Fibroblast of the aortic adventitia (primary cell): Measurements from ENCODE around the gene DVL3. TPM values are rescaled to one million over a fixed set of nuclear protein-coding genes. Genes with fewer than 3 reads are reported as not detected.

ENCODE experiments used
- DNase-seq: peaks from one replicate; pipeline ENCODE4 v3.0.0-alpha.2; 2010; ENCODE audit warnings: low read depth
- H3K4me3 ChIP-seq: 2 replicates; pipeline ENCODE4 v1.5.1; 2011; ENCODE audit warnings: low read depth, mild to moderate bottlenecking, control low read depth, low read length, moderate library complexity
- total RNA-seq: library from RNA; depleted of rRNA; stranded (reverse); fragments of >200 nt; gene quantifications from 2 replicates; pipeline ENCODE4 v1.2.3, GENCODE V29; 2012; ENCODE audit warnings: low replicate concordance
- TF ChIP-seq, protein P1 (sequence below): IDR thresholded peaks from 2 replicates; pipeline ENCODE4 v1.5.1; 2011; ENCODE audit warnings: mild to moderate bottlenecking, low read length, control low read depth, inconsistent platforms; ENCODE audit not compliant: insufficient read depth

DVL3 gene
- total RNA-seq, 1 donor: 28.2 TPM

GRCh38 chr3:184132945-184133344 is 22.2 kb upstream of the DVL3 start:
- DNase-seq: no peak
- TF ChIP-seq, protein P1, sequence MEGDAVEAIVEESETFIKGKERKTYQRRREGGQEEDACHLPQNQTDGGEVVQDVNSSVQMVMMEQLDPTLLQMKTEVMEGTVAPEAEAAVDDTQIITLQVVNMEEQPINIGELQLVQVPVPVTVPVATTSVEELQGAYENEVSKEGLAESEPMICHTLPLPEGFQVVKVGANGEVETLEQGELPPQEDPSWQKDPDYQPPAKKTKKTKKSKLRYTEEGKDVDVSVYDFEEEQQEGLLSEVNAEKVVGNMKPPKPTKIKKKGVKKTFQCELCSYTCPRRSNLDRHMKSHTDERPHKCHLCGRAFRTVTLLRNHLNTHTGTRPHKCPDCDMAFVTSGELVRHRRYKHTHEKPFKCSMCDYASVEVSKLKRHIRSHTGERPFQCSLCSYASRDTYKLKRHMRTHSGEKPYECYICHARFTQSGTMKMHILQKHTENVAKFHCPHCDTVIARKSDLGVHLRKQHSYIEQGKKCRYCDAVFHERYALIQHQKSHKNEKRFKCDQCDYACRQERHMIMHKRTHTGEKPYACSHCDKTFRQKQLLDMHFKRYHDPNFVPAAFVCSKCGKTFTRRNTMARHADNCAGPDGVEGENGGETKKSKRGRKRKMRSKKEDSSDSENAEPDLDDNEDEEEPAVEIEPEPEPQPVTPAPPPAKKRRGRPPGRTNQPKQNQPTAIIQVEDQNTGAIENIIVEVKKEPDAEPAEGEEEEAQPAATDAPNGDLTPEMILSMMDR: no peak
- no peak overlapping the region for H3K4me3 ChIP-seq

GRCh38 chr3:184133840-184134745 is 21.1 kb upstream of the DVL3 start:
- peak overlapping the region; percentile 97 for H3K4me3 ChIP-seq
- peak; percentile 78 for DNase-seq
- TF ChIP-seq, protein P1: no peak

- H3K4me3 ChIP-seq: peak overlapping the region; percentile 97
- TF ChIP-seq, protein P1: no peak
- no peak for DNase-seq
Observed at GRCh38 chr3:184134746-184135148, 20.4 kb upstream of the DVL3 start.

DNA sequence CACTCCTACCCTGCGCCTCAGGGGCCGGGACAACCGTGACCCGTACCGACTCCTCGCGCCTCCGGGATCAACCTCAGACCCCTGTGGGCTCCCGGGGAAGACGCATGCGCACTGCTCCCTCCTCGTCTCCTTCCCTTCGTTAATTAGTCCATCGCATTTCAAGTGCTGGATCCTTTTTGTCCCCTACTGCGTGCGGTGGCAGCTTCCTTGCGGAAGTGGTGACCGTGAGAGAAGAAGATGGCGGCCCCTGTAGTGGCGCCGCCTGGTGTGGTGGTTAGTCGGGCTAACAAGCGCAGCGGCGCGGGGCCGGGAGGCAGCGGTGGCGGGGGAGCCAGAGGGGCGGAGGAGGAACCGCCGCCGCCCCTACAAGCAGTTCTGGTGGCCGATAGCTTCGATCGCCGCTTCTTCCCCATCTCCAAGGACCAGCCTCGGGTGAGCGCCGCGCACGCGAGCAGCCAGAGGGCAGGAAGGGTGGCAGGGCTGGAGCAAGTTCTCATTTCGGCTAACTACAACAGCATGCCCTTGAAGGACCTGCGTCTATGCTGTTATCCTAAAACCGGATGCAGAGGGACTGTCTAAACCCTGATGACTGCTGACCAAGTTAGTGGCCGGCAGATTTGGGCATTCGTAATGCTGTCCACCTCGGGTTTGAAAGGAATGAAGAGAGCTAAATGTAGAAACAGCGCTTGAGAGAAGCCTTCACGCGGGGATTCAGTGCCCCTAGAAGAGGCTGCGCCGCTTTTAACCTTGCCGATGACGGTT is 19.8 kb upstream of the DVL3 start, which contains the start of gene EIF2B5:
Gene EIF2B5, plus strand, starts transcription at position 210 of the 762 bp plus-strand sequence. Its CDS starts 28 bp downstream, at position 238.
- peak; percentile 93 for DNase-seq
- H3K4me3 ChIP-seq: peak within 1 kb of the TSS; percentile 97
- TF ChIP-seq, protein P1: peak; percentile 42

DNA sequence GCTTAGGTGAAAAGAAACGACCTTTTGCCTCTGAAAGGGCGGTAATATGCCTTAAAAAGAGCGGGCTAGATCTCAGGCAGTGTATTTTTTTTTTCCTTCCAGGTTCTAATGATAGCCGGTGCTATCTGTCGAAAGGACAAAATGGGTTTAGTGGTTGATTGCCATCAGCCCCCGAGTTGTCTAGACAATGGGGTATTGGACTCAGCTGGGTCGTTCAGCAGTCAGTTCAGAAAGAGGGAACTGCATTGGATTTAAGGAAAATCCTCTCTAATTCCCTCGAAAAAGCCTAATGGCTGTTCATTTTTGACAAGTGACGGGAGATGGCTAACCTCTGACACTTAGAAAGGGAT is 19.3 kb upstream of the DVL3 start:
- no peak for DNase-seq

DNA sequence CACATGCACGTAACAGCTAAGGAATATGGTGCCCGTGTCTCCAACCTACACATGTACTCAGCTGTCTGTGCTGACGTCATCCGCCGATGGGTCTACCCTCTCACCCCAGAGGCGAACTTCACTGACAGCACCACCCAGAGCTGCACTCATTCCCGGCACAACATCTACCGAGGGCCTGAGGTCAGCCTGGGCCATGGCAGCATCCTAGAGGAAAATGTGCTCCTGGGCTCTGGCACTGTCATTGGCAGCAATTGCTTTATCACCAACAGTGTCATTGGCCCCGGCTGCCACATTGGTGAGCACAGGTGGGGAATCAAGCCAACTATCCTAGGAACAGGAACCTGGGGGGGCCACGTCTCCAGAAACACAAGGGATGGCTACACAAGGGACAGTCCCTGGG is 14.7 kb upstream of the DVL3 start:
- DNase-seq: no peak
- no peak overlapping the region for H3K4me3 ChIP-seq
- TF ChIP-seq, protein P1: no peak

More for the DNA sequence above, 19.3 kb upstream of the DVL3 start:
- H3K4me3 ChIP-seq: peak overlapping the region; percentile 97
- TF ChIP-seq, protein P1: no peak
